Measurements from ENCODE around the gene ARL15.

DNA sequence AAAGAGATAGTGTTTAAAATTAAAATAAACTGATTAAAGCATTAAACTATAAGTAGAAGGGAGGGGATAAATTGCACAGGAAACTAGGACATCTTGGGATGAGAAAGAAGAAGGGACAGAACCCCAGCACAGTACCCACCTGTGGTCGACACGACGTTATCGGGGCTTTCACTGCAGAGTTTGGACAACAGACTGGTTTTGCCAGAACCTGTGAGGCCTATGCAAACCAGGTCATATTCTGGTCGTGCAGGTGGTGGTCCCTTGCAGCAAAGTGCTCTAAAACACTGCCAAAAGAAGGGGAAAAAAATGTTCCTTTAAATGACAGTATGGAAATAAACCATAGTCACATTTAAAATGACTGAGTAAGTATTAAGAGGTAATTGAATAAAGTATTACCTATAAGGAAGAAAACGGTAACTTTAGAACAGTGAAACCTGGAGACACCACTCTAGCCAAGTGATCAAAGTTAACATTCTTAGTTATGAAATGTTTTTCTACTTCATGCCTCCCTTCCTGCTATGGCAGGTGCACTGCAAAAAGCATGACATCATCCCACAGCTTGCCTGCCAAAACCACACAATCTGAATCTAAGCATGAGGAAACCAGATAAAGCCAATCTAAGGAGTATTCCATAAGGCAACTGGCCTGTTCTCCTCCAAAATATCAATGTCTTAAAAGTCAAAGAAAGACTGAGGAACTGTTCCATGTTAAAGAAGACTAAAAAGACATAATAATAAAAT is 138.6 kb downstream of the ARL15 start:
- TF ChIP-seq, protein P1, sequence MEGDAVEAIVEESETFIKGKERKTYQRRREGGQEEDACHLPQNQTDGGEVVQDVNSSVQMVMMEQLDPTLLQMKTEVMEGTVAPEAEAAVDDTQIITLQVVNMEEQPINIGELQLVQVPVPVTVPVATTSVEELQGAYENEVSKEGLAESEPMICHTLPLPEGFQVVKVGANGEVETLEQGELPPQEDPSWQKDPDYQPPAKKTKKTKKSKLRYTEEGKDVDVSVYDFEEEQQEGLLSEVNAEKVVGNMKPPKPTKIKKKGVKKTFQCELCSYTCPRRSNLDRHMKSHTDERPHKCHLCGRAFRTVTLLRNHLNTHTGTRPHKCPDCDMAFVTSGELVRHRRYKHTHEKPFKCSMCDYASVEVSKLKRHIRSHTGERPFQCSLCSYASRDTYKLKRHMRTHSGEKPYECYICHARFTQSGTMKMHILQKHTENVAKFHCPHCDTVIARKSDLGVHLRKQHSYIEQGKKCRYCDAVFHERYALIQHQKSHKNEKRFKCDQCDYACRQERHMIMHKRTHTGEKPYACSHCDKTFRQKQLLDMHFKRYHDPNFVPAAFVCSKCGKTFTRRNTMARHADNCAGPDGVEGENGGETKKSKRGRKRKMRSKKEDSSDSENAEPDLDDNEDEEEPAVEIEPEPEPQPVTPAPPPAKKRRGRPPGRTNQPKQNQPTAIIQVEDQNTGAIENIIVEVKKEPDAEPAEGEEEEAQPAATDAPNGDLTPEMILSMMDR (conservative IDR thresholded peaks at IDR 0.05 in 1 of 2, IDR thresholded peaks at IDR 0.05 in 1 of 2; ENCODE audit: extremely low read depth in 1 of 2, insufficient read depth in 1 of 2, low read depth in 1 of 2, low read length in 2 of 2), result no peak
- no peak for TF ChIP-seq EZH2 (IDR thresholded peaks at IDR 0.05; ENCODE audit: borderline replicate concordance, low read length)
